Spleen (tissue), 11 donors: ENCODE measurements around the gene PRR15. TPM values are rescaled to one million over a fixed set of nuclear protein-coding genes. Genes with fewer than 3 reads are reported as not detected.
"Not testable (repeated sequence)": the region's sequence is repeated elsewhere in the genome, so short reads cannot be mapped to it uniquely, and the experiment has no call there.

Experiments
- DNase-seq: peaks from one replicate; pipeline ENCODE4 v3.0.0-alpha.2; 2020
- H3K27ac ChIP-seq, 8 donors: fragments of 200-600 bp; sonication (generic) in 7 of 8; 1 replicate in 4 of 8; 2 replicates in 4 of 8; pipeline versions ENCODE4 v1.5.0 to v1.8.0; 2016 to 2021; ENCODE audit warnings: inconsistent platforms in 4 of 8, mild to moderate bottlenecking in 4 of 8, moderate library complexity in 1 of 8
- H3K27me3 ChIP-seq, 7 donors: fragments of 200-600 bp; sonication (generic) in 6 of 7; replicated peaks in 1 of 7; 1 replicate in 4 of 7; 2 replicates in 3 of 7; pipeline versions ENCODE4 v1.5.0 to v1.8.0; 2016 to 2021; ENCODE audit warnings: inconsistent platforms in 3 of 7, mild to moderate bottlenecking in 1 of 7
- H3K36me3 ChIP-seq, 6 donors: fragments of 200-600 bp; sonication (generic) in 5 of 6; 1 replicate in 4 of 6; 2 replicates in 2 of 6; pipeline versions ENCODE4 v1.5.0 to v1.8.0; 2016 to 2021; ENCODE audit warnings: inconsistent platforms in 2 of 6
- H3K4me1 ChIP-seq, 6 donors: fragments of 200-600 bp; sonication (generic) in 5 of 6; 1 replicate in 3 of 6; 2 replicates in 3 of 6; pipeline versions ENCODE4 v1.5.0 to v1.8.0; 2016 to 2021; ENCODE audit warnings: inconsistent platforms in 3 of 6
- H3K4me3 ChIP-seq, 8 donors: fragments of 200-600 bp; sonication (generic) in 7 of 8; 1 replicate in 4 of 8; 2 replicates in 4 of 8; pipeline versions ENCODE4 v1.5.0 to v1.8.0; 2016 to 2021; ENCODE audit warnings: inconsistent platforms in 4 of 8, mild to moderate bottlenecking in 4 of 8, moderate library complexity in 2 of 8
- H3K9me3 ChIP-seq, 8 donors: fragments of 200-600 bp; sonication (generic) in 7 of 8; 1 replicate in 4 of 8; 2 replicates in 4 of 8; pipeline versions ENCODE4 v1.5.0 to v1.8.0; 2016 to 2021; ENCODE audit warnings: inconsistent platforms in 4 of 8
- POLR2A ChIP-seq, 3 donors: fragments of 450-650 bp; IDR thresholded peaks; one replicate each; pipeline ENCODE4 v1.5.1; 2017; ENCODE audit warnings: antibody characterized with exemption in 3 of 3, mild to moderate bottlenecking in 1 of 3
- POLR2AphosphoS5 ChIP-seq, 3 donors: sonication (generic); formaldehyde crosslinking; IDR thresholded peaks; one replicate each; pipeline ENCODE4 v1.5.1; 2017; ENCODE audit warnings: antibody characterized with exemption in 3 of 3
- WGBS, 5 donors: extraction: QIAGEN DNeasy Blood & Tissue Kit in 3 of 5; methylation state at CpG; one replicate each; pipeline versions ENCODE4 v1.1.5 to v1.1.7; 2013 to 2018; 5-methylcytosine and 5-hydroxymethylcytosine counted together
- intact Hi-C: fragments of 100-400 bp; cut with DNase I; formaldehyde crosslinking; loops from one replicate; pipeline ENCODE4 v1.15.0; 2023; ENCODE audit warnings: low total_unique reads
- polyA plus RNA-seq, 3 donors: library from polyadenylated mRNA; stranded (reverse); fragments of 200-250 nt; gene quantifications; one replicate each; pipeline ENCODE4 v1.2.1, GENCODE V29; 2013
- total RNA-seq, 7 donors: library from RNA; depleted of rRNA in 3 of 7; stranded (reverse); fragments of >200 nt in 3 of 7; fragmentation: NEBNext Ultra II Directional in 4 of 7; extraction: Animal tissue kit (Norgen Biotek cat#: 25700) in 4 of 7; gene quantifications; one replicate each; pipeline versions ENCODE4 v1.1.0 to v1.2.1, GENCODE V29; 2016 to 2021
- TF ChIP-seq, protein P1 (sequence below), 11 experiments: fragments of 200-600 bp in 7 of 11; fragments of 450-650 bp in 4 of 11; sonication (generic) in 4 of 11; IDR thresholded peaks in 8 of 11; conservative IDR thresholded peaks in 3 of 11; 1 replicate in 7 of 11; 2 replicates in 4 of 11; pipeline versions ENCODE4 v1.4.0 to v1.8.0; 2016 to 2021; ENCODE audit warnings: antibody characterized with exemption in 11 of 11, inconsistent platforms in 4 of 11, mild to moderate bottlenecking in 1 of 11
- donor health status: healthy with polysubstance abuse.
- donor health status: DM: no; HTN: no; CAD: no; lungs with moderate emphysema.
- donor health status: DM: no; HTN: no; CAD: no.
- donor health status: Bipolar disorder and iron deficiency.
- donor health status: healthy.
- donor health status: DM: no; HTN: no; CAD: no.
- donor health status: DM: yes; HTN: yes; CAD: no.

PRR15 gene
- total and polyA plus RNA-seq, 10 donors, result 0.06 to 0.11 TPM; not detected in 8

- Histone ChIP-seq H3K4me1 (no peaks in the 10 kb centered on the region), H3K27me3 (no peaks in the 10 kb centered on the region), H3K27ac (no peak overlapping the region), H3K9me3 (peaks cover 0 to 19% (median 0%) of the 10 kb centered on the region in 8 donors), H3K36me3 (no peaks in the 10 kb centered on the region), H3K4me3 (no peak overlapping the region)
- TF ChIP-seq POLR2A (IDR thresholded peaks at IDR 0.05) (no peak), POLR2AphosphoS5 (IDR thresholded peaks at IDR 0.05) (no peak)
- TF ChIP-seq, protein P1, sequence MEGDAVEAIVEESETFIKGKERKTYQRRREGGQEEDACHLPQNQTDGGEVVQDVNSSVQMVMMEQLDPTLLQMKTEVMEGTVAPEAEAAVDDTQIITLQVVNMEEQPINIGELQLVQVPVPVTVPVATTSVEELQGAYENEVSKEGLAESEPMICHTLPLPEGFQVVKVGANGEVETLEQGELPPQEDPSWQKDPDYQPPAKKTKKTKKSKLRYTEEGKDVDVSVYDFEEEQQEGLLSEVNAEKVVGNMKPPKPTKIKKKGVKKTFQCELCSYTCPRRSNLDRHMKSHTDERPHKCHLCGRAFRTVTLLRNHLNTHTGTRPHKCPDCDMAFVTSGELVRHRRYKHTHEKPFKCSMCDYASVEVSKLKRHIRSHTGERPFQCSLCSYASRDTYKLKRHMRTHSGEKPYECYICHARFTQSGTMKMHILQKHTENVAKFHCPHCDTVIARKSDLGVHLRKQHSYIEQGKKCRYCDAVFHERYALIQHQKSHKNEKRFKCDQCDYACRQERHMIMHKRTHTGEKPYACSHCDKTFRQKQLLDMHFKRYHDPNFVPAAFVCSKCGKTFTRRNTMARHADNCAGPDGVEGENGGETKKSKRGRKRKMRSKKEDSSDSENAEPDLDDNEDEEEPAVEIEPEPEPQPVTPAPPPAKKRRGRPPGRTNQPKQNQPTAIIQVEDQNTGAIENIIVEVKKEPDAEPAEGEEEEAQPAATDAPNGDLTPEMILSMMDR (IDR thresholded peaks at IDR 0.05 in 8 of 11, conservative IDR thresholded peaks at IDR 0.05 in 3 of 11), result no peak
- no peak for DNase-seq
- intact Hi-C loops, result no loop called here
- 81 to 93% (median 87%) methylated on average over 4 of the region's 4 CpGs for WGBS, 5 donors
Measured at GRCh38 chr7:29527505-29528108, 36.0 kb upstream of the PRR15 start.

DNA sequence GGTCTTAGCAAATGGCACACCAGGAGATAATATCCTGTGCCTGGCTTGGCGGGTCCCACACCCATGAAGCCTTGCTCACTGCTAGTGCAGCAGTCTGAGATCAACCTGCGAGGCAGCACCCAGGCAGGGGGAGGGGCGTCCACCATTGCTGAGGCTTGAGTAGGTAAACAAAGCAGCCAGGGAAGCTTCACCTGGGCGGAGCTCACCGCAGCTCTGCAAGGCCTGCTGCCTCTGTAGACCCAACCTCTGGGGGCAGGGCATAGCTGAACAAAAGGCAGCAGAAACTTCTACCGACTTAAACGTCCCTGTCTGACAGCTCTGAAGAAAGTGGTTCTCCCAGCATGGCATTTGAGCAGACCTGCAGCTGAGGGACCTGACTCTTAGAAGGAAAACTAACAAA is 35.1 kb upstream of the PRR15 start:
- not testable (repeated sequence) for DNase-seq

GRCh38 chr7:29538389-29538788 is 25.2 kb upstream of the PRR15 start:
- no peaks in the 10 kb centered on the region for H3K36me3 ChIP-seq
- no peak overlapping the region for H3K27ac ChIP-seq
- intact Hi-C loops, result no loop called here
- DNase-seq, result no peak
- TF ChIP-seq POLR2AphosphoS5 (IDR thresholded peaks at IDR 0.05), result no peak
- TF ChIP-seq POLR2A (IDR thresholded peaks at IDR 0.05), result no peak
- TF ChIP-seq, protein P1 (IDR thresholded peaks at IDR 0.05 in 8 of 11, conservative IDR thresholded peaks at IDR 0.05 in 3 of 11), result no peak
- no peaks in the 10 kb centered on the region for H3K4me1 ChIP-seq
- H3K27me3 ChIP-seq, result peaks cover 0 to 20% (median 0%) of the 10 kb centered on the region in 7 donors
- WGBS, 5 donors, result 81 to 100% (median 87%) methylated on average over 1 to 4 of the region's 4 CpGs
- no peak overlapping the region for H3K4me3 ChIP-seq
- peaks cover 0 to 15% (median 0%) of the 10 kb centered on the region in 8 donors for H3K9me3 ChIP-seq

More for the DNA sequence above, 35.1 kb upstream of the PRR15 start:
- H3K36me3 ChIP-seq, H3K27ac ChIP-seq, H3K4me1 ChIP-seq, intact Hi-C loops, H3K4me3 ChIP-seq, H3K27me3 ChIP-seq: not testable (repeated sequence)
- H3K9me3 ChIP-seq, result peaks cover 0 to 15% (median 0%) of the 10 kb centered on the region in 8 donors
- WGBS, 5 donors, result 72 to 97% (median 90%) methylated on average over 2 to 7 of the region's 7 CpGs

GRCh38 chr7:29539471-29539870 is 24.2 kb upstream of the PRR15 start:
- Histone ChIP-seq H3K4me3 (no peak overlapping the region), H3K27ac (no peak overlapping the region), H3K4me1 (no peaks in the 10 kb centered on the region), H3K9me3 (peaks cover 0 to 11% (median 0%) of the 10 kb centered on the region in 8 donors), H3K36me3 (no peaks in the 10 kb centered on the region), H3K27me3 (peaks cover 0 to 20% (median 0%) of the 10 kb centered on the region in 7 donors)
- no peak for DNase-seq
- intact Hi-C loops, result no loop called here
- TF ChIP-seq POLR2AphosphoS5 (IDR thresholded peaks at IDR 0.05) (no peak), POLR2A (IDR thresholded peaks at IDR 0.05) (no peak)
- TF ChIP-seq, protein P1 (IDR thresholded peaks at IDR 0.05 in 8 of 11, conservative IDR thresholded peaks at IDR 0.05 in 3 of 11), result no peak
- 84 to 100% (median 90%) methylated on average over 2 of the region's 2 CpGs for WGBS, 5 donors
